GM19025 (cell line): ENCODE results near the gene DNAJC21.
"Not testable (repeated sequence)": the region's sequence is repeated elsewhere in the genome, so short reads cannot be mapped to it uniquely, and the experiment has no call there.

Source experiments
- ATAC-seq: cut with Tn5 transposase; IDR thresholded peaks from one replicate; pipeline ENCODE4 v1.9.1; 2021; ENCODE audit warnings: mild to moderate bottlenecking, low read depth, moderate library complexity; ENCODE audit not compliant: unreplicated experiment

DNAJC21 gene

GRCh38 chr5:34971655-34972054 is 42.3 kb downstream of the DNAJC21 start:
- ATAC-seq, result not testable (repeated sequence)

- ATAC-seq, result no peak
These were observed 47.0 kb downstream of the DNAJC21 start for GRCh38 chr5:34976347-34976746.

- ATAC-seq, result peak; percentile 86
These were observed 48.7 kb downstream of the DNAJC21 start for GRCh38 chr5:34977934-34978613.

- no peak for ATAC-seq
These were observed 49.3 kb downstream of the DNAJC21 start for GRCh38 chr5:34978681-34979080.

- ATAC-seq, result no peak
These were observed 53.5 kb downstream of the DNAJC21 start for GRCh38 chr5:34982823-34983222.

- no peak for ATAC-seq
These were observed 57.6 kb downstream of the DNAJC21 start for GRCh38 chr5:34986965-34987364.

GRCh38 chr5:34991486-34992238 is 62.3 kb downstream of the DNAJC21 start:
- ATAC-seq, result no peak

GRCh38 chr5:34993951-34994350 is 64.6 kb downstream of the DNAJC21 start:
- ATAC-seq, result no peak

- no peak for ATAC-seq
These were observed 66.9 kb downstream of the DNAJC21 start for GRCh38 chr5:34996261-34996660.

- ATAC-seq, result no peak
These were observed 68.9 kb downstream of the DNAJC21 start for GRCh38 chr5:34998058-34998789.

GRCh38 chr5:35001842-35002241 is 72.5 kb downstream of the DNAJC21 start:
- no peak for ATAC-seq

GRCh38 chr5:35002459-35002858 is 73.1 kb downstream of the DNAJC21 start:
- ATAC-seq, result no peak

- peak; percentile 72 for ATAC-seq
These were observed 73.9 kb downstream of the DNAJC21 start for GRCh38 chr5:35003018-35003957.

- no peak for ATAC-seq
These were observed 74.8 kb downstream of the DNAJC21 start for GRCh38 chr5:35004200-35004599.

GRCh38 chr5:35004771-35005170 is 75.4 kb downstream of the DNAJC21 start:
- no peak for ATAC-seq
